ENCODE measurements around the gene EIF2S1. TPM values are rescaled to one million over a fixed set of nuclear protein-coding genes. Genes with fewer than 3 reads are reported as not detected.

EIF2S1 gene
- total and polyA plus RNA-seq, 3 donors from 2014 or later: 82.1 to 158 (median 83.9) TPM

DNA sequence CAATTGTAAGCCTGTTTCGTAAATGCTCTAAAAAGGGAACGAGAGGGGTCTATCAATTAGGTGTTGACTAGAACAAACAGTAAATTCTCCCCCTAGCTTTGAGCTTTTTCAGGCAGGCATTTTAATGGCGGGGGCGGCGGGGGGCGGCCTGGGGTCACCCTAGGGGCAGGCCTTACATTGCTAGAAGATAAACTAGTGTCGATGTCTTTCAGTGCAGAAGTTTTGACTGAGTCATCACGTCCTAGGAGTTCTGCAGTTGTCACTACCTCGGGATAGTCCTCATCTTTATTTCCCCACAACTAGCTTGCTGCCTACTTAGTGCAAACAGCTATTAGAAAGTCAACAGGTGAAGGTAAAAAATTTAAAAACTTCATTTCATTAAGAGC is 2.2 kb upstream of the EIF2S1 start:
- Histone ChIP-seq H3K36me3 (ENCODE audit: low read depth, missing control alignments) (no peaks in the 10 kb centered on the region), H3K27me3 (no peaks in the 10 kb centered on the region), H3K9me3 (no peaks in the 10 kb centered on the region), H3K4me3 (no peak overlapping the region), H3K4me1 (peaks cover 28% of the 10 kb centered on the region), H3K27ac (peak overlapping the region; percentile 8 to 51)
- TF ChIP-seq, protein P1, sequence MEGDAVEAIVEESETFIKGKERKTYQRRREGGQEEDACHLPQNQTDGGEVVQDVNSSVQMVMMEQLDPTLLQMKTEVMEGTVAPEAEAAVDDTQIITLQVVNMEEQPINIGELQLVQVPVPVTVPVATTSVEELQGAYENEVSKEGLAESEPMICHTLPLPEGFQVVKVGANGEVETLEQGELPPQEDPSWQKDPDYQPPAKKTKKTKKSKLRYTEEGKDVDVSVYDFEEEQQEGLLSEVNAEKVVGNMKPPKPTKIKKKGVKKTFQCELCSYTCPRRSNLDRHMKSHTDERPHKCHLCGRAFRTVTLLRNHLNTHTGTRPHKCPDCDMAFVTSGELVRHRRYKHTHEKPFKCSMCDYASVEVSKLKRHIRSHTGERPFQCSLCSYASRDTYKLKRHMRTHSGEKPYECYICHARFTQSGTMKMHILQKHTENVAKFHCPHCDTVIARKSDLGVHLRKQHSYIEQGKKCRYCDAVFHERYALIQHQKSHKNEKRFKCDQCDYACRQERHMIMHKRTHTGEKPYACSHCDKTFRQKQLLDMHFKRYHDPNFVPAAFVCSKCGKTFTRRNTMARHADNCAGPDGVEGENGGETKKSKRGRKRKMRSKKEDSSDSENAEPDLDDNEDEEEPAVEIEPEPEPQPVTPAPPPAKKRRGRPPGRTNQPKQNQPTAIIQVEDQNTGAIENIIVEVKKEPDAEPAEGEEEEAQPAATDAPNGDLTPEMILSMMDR (IDR thresholded peaks at IDR 0.05): no peak
- no peak for TF ChIP-seq POLR2A (IDR thresholded peaks at IDR 0.05)
- WGBS, 2 donors: 34 to 35% methylated on average over 9 of the region's 9 CpGs
- DNase-seq: no peak
- intact Hi-C loops (cut with DNase I; ENCODE audit: low total_unique reads): loop anchor here (5.0 kb wide), 1 partner anchor 116 kb away; the partner anchor contains the start of gene PALS1

DNA sequence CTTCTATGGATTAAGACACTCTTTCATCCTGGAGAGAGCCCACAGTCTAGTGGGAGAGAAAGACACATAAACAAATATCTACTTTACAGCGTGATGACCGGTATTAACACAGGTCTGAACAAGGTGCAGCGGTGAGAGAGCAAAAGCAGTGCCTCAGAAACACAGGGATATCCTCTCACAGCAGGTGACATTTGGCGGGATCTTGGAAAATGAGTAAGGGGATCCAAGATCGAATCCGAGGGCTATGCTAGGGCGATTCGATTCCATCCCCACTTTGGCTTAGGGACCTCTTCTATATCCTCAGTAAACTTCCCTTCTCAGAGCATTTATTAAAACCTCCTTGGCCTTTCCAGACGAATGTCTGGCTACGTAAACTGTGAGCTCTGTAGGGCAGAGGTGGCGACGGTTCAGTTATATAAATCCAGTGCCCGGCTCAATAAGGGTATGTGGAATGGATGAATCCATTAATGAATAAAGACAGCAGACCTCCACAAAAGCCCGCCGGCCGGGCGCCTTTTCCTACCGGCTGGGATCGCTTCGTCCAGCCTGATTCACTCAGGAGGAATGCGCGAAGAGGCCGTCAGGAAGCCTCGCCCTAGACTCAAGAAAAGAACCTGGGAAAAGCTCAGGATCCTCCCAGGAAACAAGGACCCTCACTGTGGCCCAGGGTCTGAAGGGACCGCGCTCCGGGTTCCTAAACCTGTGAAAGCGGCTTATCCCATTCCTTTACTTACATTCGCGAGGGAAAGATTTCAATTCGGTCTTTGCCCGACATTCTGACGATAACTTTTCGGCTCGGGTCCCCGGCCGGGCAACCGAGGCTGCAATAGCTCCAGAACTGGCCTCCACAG is 979 bp upstream of the EIF2S1 start:
- H3K4me1 ChIP-seq: peaks cover 28% of the 10 kb centered on the region
- intact Hi-C loops (cut with DNase I; ENCODE audit: low total_unique reads): loop anchor here (5.0 kb wide), 1 partner anchor 117 kb away; the partner anchor contains the start of gene PALS1
- H3K27ac ChIP-seq: peak overlapping the region; percentile 19 to 95
- H3K4me3 ChIP-seq: peak overlapping the region; percentile 73 to 92
- no peaks in the 10 kb centered on the region for H3K36me3 ChIP-seq (ENCODE audit: low read depth, missing control alignments)
- H3K27me3 ChIP-seq: no peaks in the 10 kb centered on the region
- no peak for DNase-seq
- WGBS, 2 donors: 0 to 1% methylated on average over 31 to 38 of the region's 38 CpGs
- no peak for TF ChIP-seq POLR2A (IDR thresholded peaks at IDR 0.05)
- TF ChIP-seq, protein P1 (IDR thresholded peaks at IDR 0.05): no peak
- H3K9me3 ChIP-seq: no peaks in the 10 kb centered on the region

DNA sequence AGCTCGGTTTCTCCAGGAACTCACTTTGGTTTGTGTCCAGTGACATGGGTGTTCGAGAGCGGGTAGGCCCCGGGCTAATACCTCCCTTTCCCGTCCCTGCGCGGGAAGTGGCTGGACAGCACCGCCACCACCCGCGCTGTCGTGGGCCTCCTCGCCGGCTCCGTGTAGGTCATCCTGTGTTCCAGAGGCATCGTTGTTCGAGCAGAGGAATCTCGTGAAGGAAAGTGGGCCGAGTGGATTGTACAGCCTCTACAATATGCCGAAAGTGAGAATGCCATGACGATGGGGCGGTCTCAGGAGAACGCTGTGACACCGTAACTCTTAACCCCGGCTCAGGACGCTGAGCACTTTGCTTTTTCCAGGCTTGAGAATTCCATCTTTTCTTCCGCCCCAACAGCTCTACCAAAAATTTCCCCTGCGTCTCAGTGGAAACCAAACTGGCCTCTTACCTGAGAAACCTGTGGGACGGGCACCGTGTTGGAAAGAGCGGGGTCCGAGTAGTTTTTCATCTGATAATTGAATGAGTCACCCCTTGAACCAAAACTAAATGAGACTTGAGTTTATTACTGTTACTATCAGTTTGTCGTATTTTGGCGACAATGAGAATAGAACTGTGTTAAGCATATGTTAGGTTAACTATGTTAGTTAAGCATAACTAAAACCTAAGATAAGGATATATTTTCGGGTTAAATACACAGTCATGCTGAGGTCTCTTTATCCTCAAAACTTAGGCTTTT is 510 bp downstream of the EIF2S1 start:
- no peak for DNase-seq
- Histone ChIP-seq H3K36me3 (ENCODE audit: low read depth, missing control alignments) (no peaks in the 10 kb centered on the region), H3K4me3 (peak overlapping the region; percentile 73 to 92), H3K9me3 (no peaks in the 10 kb centered on the region), H3K27ac (peak overlapping the region; percentile 87 to 95), H3K4me1 (peaks cover 28% of the 10 kb centered on the region), H3K27me3 (no peaks in the 10 kb centered on the region)
- no peak for TF ChIP-seq POLR2A (IDR thresholded peaks at IDR 0.05)
- TF ChIP-seq, protein P1 (IDR thresholded peaks at IDR 0.05): no peak
- intact Hi-C loops (cut with DNase I; ENCODE audit: low total_unique reads): no loop called here
- WGBS, 2 donors: 1% methylated on average over 25 to 34 of the region's 34 CpGs

DNA sequence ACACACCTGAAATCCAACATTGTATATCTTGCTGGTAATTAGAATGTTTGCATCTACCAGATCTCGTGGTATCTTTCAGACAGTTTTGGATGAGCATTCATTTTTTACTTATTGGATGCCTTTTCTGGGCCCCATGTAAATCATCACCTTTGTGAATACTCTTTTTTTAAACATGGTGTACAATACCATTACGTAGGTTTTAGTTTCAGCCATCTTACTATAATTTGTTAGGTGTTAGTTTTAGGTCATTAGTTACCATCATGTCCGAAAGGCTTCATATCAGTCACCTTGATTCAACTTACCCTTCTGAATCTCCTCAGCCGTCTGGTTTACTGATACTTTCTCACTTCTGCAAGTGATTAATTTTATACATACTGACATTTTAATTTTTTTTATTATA is 5.3 kb downstream of the EIF2S1 start:
- no peak for DNase-seq
- TF ChIP-seq, protein P1 (IDR thresholded peaks at IDR 0.05): no peak
- no peak for TF ChIP-seq POLR2A (IDR thresholded peaks at IDR 0.05)
- Histone ChIP-seq H3K9me3 (no peaks in the 10 kb centered on the region), H3K4me1 (peaks cover 10% of the 10 kb centered on the region), H3K27me3 (no peaks in the 10 kb centered on the region), H3K36me3 (ENCODE audit: low read depth, missing control alignments) (no peaks in the 10 kb centered on the region), H3K4me3 (no peak overlapping the region), H3K27ac (no peak overlapping the region)
- WGBS, 2 donors: 89 to 94% methylated on average over 4 of the region's 4 CpGs
- intact Hi-C loops (cut with DNase I; ENCODE audit: low total_unique reads): no loop called here
